ENCODE data around the gene BEND5.

- TF ChIP-seq, protein P1, sequence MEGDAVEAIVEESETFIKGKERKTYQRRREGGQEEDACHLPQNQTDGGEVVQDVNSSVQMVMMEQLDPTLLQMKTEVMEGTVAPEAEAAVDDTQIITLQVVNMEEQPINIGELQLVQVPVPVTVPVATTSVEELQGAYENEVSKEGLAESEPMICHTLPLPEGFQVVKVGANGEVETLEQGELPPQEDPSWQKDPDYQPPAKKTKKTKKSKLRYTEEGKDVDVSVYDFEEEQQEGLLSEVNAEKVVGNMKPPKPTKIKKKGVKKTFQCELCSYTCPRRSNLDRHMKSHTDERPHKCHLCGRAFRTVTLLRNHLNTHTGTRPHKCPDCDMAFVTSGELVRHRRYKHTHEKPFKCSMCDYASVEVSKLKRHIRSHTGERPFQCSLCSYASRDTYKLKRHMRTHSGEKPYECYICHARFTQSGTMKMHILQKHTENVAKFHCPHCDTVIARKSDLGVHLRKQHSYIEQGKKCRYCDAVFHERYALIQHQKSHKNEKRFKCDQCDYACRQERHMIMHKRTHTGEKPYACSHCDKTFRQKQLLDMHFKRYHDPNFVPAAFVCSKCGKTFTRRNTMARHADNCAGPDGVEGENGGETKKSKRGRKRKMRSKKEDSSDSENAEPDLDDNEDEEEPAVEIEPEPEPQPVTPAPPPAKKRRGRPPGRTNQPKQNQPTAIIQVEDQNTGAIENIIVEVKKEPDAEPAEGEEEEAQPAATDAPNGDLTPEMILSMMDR (conservative IDR thresholded peaks at IDR 0.05) = no peak
- TF ChIP-seq EZH2 (IDR thresholded peaks at IDR 0.05; ENCODE audit: low read depth) = no peak
Measured at GRCh38 chr1:48717082-48717481, 59.6 kb downstream of the BEND5 start.

All from PC-9 (cell line).